NB4 (cell line): ENCODE data around the gene NRDE2.

ENCODE experiments used
- CTCF ChIP-seq: IDR thresholded peaks from one replicate; pipeline ENCODE4 v1.5.1; 2012; ENCODE audit warnings: low read depth, low read length
- MYC ChIP-seq: IDR thresholded peaks from 2 replicates; pipeline ENCODE4 v1.6.1; 2011; ENCODE audit warnings: low read depth, low read length
- POLR2A ChIP-seq: IDR thresholded peaks from 2 replicates; pipeline ENCODE4 v1.6.1; 2011; ENCODE audit warnings: mild to moderate bottlenecking; ENCODE audit not compliant: insufficient read length; ENCODE audit errors: extremely low read depth
- TF ChIP-seq, protein P1 (sequence below): IDR thresholded peaks from 2 replicates; pipeline ENCODE4 v1.6.1; 2011; ENCODE audit warnings: low read depth, low read length

GRCh38 chr14:90281261-90281660 is 50.5 kb downstream of the NRDE2 start:
- TF ChIP-seq CTCF (no peak), POLR2A (no peak), MYC (no peak)
- TF ChIP-seq, protein P1, sequence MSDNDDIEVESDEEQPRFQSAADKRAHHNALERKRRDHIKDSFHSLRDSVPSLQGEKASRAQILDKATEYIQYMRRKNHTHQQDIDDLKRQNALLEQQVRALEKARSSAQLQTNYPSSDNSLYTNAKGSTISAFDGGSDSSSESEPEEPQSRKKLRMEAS = no peak
